NCI-H2029 treated with DMSO at 0.1 percent for 48 hours (cell line): ENCODE data around the gene KRTAP5-8.
"Not testable (repeated sequence)": the region's sequence is repeated elsewhere in the genome, so short reads cannot be mapped to it uniquely, and the experiment has no call there.

Source experiments
- DNase-seq: peaks from one replicate; lab custom pipeline; 2025; lab: John Stamatoyannopoulos, UW

KRTAP5-8 gene

DNA sequence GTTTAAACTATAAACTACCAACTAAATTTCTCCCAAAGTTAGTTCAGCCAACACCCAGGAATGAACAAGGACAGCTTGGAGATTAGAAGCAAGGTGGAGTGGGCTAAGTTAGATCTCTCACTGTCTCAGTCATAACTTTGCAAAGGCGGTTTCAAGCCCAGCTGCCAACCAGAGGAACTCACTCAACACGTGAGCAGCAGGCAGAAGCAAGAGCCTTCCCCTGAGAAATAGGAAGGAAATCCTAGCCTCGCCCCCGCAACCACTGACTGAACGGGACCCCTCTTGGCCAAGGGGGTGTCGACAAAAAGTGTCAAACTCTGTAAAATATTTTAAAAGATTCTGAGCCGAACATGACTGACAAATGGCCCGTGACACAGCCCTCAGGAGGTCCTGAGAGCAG lies 6.0 kb downstream of the KRTAP5-8 start:
- DNase-seq: no peak

DNA sequence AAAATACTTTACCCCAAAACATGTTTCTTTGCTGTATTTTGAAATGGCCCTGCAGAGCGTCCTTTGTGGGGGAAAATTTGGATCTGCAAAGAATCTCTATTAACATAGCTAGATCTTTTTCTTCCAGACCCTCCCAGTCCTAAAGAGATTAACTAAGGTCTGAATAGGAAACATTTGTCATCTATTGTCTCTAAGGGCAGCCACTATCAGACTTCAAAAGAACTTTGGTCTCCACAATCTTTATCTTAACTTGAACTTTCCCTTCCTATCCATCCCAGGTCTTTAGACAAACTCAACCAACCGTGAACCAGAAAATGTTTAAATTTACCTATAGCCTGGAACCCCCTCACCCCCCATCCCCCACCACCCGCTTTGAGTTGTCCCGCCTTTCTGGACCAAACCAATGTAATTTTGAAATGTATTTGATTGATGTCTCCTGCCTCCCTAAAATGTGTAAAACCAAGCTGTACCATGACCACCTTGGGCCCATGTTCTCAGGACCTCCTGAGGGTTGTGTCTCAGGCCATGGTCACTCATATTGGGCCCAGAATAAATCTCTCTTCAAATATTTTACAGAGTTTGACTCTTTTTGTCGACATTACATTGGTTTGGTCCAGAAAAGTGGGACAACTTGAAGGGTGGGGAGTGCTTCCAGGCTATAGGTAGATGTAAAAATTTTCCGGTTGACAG lies 6.8 kb downstream of the KRTAP5-8 start:
- DNase-seq: no peak

DNA sequence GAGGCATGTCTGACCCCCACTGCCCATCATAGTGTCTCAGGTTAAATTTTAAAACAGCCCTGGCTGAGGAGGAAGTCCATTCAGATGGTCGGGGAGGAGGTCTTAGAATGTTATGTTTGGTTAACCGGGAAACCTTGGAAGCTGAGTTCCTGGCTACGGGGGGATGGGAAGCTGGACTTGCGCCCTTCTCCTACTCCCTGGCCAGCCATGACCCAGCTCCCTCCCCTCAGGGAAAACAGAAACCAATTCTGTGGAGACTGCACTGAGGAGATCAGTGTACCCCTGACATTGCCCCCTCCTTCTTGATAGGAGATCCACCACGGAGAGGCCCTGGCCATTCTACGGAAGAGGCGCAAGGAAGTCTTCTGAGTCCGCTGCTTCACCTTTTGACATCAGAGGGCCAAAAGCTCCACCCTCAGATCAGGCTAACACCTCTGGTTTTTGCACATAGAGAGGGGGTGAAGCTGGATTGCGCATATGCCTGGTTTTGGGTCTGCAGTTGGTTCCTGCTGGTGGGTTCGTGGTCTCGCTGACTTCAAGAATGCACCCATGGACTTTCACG lies 7.7 kb downstream of the KRTAP5-8 start:
- no peak for DNase-seq

DNA sequence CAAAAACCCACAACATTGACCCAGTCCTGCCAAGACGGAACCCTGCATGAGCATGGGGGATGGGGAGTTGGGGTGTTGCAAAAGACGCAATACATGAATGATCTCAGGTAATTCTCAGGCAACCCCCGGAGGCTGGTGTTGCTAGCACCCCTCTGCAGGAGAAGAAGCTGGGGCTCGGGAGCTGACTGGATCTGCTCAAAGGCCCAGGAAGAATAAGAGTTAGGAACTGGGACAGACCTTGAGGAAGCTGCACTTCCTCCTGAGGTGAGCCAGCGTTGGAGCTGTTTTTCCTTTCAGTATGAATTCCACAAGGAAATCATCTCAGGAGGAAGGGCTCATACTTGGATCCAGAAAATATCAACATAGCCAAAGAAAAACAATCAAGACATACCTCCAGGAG lies 10.3 kb downstream of the KRTAP5-8 start, which contains the start of gene KRTAP5-9:
TSS of gene KRTAP5-9 (plus strand) at position 301 of the 400 bp plus-strand sequence. CDS start 238 bp downstream, outside the sequence.
- DNase-seq: no peak

DNA sequence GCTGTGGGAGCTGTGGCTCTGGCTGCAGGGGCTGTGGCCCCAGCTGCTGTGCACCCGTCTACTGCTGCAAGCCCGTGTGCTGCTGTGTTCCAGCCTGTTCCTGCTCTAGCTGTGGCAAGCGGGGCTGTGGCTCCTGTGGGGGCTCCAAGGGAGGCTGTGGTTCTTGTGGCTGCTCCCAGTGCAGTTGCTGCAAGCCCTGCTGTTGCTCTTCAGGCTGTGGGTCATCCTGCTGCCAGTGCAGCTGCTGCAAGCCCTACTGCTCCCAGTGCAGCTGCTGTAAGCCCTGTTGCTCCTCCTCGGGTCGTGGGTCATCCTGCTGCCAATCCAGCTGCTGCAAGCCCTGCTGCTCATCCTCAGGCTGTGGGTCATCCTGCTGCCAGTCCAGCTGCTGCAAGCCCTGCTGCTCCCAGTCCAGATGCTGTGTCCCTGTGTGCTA lies 10.9 kb downstream of the KRTAP5-8 start:
- no peak for DNase-seq

DNA sequence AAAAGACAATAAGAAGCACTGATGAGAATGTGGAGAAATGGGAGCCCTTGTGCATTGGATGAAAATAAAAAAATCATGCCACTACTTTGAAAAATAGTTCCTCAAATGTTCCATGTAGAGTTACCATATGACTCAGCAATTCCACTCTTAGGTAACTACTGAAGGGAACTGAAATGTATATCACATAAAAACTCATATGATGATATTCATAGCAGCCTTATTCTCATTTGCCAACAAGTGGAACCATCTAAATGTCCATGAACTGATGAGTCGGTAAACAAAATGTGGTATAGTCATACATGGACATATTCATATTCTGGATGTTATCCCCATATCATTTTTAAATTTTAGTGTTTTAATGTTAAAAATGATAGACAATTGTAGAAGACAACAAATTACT lies 13.9 kb downstream of the KRTAP5-8 start:
- DNase-seq: no peak

DNA sequence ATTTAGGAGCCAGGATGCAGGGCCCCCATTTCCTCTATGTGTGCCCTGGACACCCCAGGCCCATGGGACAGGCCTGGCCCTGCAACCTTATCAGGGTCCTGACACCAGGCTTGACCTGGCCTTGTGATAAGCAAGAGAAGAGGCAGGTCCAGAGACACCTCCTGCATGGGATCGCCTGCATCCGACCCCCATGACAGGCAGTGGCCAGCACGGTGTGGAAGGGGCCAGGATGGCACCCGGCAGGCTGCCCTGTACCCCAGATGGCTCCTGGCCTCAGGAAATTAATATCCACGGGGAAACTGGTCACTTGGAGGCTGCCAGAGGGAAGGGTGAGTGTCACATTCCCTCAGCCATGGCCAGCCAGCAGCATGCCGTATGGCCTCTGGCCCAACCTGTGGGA lies 17.2 kb downstream of the KRTAP5-8 start:
- DNase-seq: no peak

DNA sequence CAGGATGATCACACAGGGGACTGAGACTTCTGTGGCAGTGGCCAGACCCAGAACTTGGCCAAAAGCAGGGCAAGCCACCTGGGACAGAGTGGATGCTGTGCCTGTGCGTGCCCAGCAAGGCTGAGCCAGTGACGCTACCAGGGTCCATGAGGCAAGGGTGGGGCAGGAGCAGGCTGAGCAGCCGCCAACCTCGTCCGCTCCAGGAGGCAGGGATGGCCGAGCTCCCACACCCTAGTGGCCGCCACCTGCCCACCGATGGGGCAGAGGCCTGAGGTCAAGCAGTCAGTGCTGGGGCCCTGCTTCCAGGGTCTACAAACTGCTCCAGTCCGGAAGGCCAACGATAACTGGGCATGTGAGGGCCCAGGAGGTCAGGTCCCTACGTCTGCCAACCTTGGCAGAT lies 17.7 kb downstream of the KRTAP5-8 start:
- no peak for DNase-seq

DNA sequence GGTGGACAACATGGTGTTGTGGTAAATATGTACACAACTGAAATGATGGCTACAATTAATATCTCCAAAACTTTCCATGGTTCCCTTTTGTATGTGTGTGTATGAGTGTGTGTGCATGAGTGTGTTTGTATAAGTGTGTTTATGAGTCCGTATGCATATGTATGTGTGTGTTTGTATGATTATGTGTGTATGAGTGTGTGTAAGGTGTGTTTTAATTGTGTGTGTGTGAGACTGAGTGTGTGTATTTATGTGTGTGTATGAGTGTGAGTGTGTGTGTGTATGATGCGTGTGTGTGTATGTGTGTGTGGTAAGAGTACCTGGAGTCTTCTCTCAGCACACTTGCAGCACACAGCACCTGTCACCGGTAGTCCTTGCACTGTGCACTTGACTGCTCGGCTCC lies 18.2 kb downstream of the KRTAP5-8 start:
- DNase-seq: no peak

DNA sequence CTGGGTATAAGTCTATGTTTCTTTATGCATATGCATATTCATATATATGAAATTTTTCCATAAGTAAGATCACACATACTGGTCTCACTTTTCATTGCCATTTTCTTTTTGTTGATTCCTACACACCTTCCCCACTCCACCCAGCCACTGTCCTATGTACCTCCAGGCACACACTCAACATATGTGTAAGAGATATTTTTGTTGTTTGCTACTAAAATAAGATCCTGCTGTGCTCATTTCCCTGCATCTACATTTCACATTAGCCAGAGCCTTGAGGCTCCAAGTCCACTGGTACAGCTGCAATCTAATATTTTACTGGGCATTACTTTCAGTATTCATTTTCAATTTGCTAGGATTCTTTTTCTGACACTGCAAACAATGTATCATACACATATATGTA lies 19.4 kb downstream of the KRTAP5-8 start:
- DNase-seq: no peak

DNA sequence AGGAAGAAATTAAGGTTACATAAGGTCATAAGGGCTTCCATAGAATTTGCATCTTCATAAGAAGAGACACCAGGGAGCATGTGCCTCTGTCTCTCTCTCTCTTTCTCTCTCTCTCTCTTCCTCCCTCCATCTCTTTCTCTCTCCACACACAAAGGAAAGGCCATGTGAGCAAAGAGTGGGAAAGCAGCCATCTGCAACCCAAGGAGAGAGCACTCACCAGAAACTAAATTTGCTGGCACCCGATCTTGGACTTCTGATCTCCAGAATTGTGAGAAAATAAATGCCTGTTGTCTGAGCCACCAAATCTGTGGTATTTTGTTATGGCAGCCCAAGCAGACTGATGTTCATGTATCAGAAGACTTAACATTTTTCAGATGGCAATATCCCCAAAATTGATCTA lies 21.2 kb downstream of the KRTAP5-8 start:
- no peak for DNase-seq

DNA sequence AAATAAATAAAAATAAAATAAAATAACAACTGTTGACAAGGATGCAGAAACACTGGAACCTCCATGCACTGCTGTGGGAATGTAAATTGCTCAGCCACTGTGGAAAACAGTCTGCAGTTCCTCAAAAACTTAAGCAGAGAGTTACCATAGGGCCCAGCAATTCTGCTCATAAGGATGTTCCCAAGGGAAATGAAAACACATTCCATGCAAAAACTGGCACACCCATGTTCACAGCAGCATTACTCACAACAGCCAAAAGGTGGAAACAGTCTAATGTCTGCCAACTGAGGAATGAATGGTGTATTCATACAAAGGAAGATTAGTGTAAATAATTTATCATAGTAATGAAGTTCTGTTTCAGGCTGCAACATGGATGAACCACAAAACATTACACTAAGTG lies 24.3 kb downstream of the KRTAP5-8 start:
- no peak for DNase-seq

DNA sequence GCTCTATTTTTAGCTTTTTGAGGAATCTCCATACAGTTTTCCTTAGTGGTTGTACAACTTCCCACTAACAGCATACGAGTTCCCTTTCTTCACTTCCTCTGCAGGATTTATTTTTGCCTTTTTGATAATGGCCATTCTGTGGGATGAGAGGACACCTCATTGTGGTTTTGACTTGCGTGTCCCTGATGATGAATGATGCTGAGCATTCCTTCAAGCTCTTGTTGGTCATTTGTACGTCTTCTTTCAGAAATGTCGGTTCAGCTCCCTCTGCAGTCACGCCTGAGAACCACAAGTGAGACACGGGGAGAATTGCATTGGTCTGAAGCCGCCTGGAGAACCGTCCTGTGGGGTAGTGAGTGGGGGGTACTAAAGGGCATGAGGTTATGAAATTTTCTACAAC lies 25.6 kb downstream of the KRTAP5-8 start:
- no peak for DNase-seq

DNA sequence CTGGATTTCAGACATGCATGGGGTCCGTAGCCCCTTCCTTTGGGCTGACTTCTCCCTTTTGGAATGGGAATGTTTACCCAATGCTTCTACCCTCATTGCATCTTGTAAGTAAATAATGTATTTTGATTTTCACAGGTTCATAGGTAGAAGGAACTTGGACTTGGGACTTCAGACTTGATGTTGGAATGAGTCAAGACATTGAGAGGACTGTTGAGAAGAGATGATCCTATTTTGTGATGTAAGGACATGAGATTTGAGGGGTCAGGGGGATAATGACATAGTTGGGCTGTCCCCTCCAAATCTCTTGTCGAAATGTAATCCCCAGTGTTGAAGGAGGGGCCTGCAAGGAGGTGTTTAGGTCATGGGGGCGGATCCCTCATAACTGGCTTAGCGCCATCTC lies 26.6 kb downstream of the KRTAP5-8 start:
- no peak for DNase-seq

DNA sequence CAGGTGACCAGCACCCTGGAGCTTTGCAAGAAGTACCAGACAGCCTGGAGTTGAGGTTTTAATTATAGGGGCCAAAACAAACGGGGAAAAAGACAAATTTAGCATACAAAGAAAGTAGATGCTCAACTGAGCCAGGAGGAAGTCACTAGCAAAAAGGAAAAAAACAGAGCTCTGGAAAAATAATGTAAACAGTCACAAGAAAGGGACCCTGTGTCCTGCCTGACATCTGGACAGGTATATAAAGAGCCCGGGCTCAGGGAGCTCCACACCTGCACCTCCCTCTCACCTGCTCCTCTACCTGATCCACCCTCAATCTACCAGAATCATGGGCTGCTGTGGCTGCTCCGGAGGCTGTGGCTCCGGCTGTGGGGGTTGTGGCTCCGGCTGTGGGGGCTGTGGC lies 27.4 kb downstream of the KRTAP5-8 start, which contains the start of gene KRTAP5-10:
TSS of gene KRTAP5-10 (plus strand) at position 301 of the 400 bp plus-strand sequence. CDS start at position 326, 25 bp downstream.
- no peak for DNase-seq

DNA sequence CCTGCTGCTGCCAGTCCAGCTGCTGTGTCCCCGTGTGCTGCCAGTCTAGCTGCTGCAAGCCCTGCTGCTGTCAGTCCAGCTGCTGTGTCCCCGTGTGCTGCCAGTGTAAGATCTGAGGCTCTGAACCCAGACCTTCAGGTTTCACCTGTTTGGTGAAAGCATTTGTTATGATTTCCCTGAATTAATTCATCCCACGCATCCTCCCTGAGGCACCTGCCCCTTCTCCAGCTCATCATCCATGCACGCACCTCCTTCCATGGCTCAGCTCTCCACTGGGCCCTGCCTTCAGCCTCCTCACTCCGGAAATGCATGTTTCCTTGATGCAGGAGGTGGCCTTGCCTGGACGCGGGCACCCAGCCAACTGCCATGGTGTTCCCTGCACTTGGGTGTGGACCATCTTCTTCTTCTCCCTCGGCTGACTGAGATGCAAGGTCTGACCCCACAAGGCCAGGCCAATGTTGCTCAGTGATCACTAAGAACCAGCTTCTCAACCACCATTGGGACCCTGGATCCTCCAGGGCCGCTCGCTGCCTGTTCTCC lies 28.3 kb downstream of the KRTAP5-8 start:
- DNase-seq: no peak

DNA sequence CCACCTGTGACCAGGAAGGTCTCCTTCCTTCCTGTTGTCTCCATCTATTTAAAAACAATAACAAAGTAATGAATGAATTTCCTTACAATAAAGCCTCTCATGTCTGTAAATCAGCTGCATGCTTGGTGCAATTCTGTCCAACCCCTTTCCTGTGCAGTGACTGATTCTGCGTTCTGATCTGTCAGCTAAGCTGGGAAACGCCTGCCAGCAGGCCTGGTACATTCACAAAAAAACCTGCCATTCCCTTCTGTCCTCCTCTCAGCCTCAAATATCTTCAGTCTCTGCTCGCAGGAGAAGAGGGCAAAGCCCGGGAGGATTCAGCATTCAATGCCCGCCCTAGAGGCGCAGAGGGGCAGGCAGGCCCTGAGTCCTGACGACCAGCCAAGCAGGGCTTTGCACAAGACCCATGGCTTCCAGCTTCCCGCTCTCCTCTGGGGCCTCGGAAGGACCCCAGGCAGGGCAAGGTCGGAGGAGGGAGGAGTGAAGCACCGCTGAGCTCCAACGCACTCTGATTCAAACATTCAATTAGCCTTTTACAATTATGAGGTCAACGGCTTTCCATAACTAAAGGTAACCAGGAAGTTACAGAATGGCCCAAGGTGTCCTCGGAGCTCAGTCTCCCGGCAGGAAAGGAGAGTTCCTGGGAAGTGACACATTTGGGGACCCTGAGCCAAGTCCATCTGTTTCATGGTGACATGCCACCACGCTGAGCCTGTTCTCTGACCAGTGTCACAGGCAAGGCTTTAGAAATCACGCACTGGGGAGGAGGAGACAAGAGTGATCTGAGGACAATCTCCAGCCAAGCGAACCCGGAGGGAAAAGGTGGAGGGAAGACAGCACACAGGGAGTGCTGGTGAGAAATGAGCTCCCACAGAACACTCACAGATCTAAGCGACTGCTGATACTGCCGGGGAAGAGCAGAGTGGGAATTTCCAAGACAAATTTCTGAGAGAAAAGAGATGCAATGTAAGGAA lies 29.1 kb downstream of the KRTAP5-8 start:
- DNase-seq: not testable (repeated sequence)

DNA sequence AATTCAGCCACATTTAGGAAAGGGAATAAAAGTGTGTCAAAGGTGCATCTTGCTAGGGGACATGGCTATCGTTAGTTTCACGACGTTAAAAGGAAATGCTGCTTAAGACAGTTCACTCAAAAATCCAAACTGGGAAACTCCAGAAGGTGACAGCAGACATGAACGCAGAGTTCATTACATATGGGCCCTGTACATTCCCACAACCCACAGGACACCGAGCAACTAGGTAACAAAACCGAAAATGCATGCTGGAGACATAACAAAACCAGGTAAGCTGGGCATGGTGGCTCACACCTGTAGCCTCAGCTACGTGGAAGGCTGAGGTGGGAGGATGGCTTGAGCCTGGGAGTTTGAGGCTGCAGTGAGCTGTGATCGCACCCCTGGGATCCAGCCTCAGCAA lies 29.8 kb downstream of the KRTAP5-8 start:
- DNase-seq: not testable (repeated sequence)

DNA sequence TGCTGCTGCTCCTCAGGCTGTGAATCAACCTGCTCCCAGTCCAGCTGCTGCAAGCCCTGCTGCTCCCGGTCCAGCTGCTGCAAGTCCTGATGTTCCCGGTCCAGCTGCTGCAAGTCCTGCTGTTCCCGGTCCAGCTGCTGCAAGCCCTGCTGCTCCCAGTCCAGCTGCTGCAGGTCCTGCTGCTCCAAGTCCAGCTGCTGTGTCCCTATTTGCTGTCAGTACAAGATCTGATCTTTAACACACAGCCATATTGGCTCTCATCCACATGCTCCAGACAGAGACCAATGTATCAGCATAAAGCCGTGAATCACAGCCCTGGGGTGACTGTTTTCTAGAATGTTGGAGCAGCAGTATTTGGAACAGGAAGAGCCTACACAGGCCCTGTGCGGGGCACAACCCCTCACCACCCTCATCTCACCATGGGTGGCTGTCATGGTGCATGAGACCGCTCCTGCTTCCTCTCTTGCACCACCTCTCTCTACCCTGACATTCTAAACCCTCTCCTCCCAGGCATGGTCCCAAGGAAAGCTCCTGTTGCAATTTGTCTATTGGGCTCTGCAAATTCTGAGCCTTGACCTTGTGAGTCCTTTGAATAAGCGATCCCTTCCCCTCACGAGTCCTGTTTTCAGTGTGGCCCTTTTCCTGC lies 31.0 kb downstream of the KRTAP5-8 start:
- no peak for DNase-seq

DNA sequence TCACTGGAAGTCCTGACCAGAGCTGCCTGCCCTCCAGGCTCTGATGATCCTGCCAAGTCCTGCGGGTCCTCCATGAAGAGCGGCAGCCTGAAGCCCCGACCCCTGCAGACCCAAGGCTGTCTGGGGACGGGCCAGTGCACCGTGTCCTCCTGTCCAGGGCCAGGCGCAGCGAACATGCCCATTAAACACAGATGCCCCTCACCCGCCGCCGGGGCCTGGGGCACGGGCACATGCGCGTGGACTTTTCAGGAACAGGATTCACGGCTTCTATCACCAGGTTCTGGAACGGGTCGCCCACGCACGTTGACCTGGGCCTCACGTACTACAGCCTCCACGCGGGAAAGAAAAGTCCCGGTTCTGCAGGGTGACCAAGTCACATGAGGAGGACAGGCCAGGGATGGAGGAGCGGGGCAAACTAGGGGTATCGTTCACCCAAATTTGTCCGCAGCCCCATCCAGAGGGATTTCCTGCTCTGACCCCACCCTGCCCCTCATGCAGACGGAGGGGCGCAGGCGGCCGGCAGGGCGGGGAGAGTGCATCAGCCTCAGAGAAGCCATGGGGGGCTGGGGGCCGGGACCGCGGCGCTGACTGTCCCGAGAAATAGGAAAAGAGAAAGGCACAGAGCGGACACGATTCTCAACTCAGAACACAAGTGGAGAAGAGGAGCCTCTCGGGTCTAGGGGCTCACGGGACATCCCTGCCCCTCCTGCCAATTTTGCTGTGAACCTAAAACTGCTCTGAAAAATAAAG lies 33.5 kb downstream of the KRTAP5-8 start:
- DNase-seq: not testable (repeated sequence)

DNA sequence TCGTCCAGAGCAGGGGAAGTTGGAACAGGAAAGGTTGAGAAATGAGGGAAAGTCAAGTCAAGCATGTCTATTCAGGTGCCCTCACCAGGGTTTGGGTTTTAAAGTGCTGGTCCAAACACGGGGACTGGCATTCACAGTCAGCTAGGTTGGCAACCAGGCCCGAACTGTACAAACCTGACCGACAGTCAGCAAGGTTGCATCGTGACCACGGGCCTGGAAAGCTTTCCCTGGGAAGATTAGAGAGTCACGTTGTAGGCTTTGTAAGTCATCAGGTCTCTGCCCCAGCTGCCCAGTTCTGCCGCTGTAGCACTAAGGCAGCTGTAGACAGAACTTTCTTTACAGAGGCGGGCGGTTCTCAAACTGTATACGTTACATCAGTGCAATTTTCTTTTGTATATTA lies 35.0 kb downstream of the KRTAP5-8 start:
- DNase-seq: no peak
